IMR-90 (cell line): ENCODE data around the gene GADD45GIP1.

ENCODE experiments used
- POLR2A ChIP-seq: IDR thresholded peaks from 2 replicates; pipeline ENCODE4 v1.6.1; 2012; ENCODE audit warnings: mild to moderate bottlenecking, low read depth, low read length
- RFX5 ChIP-seq: IDR thresholded peaks from 2 replicates; pipeline ENCODE4 v1.8.0; 2012; ENCODE audit warnings: low read depth, mild to moderate bottlenecking, low read length, moderate library complexity
- TF ChIP-seq, protein P1 (sequence below): conservative IDR thresholded peaks from 2 replicates; pipeline ENCODE4 v1.5.1; 2012; ENCODE audit warnings: mild to moderate bottlenecking, low read depth, low read length, improper control_type of control experiment
- TF ChIP-seq, protein P2 (sequence below): fragments of 150-350 bp; IDR thresholded peaks from 2 replicates; pipeline ENCODE4 v1.6.1; 2016; ENCODE audit warnings: low read depth, mild to moderate bottlenecking, low read length, moderate library complexity, borderline replicate concordance
- TF ChIP-seq, protein P3 (sequence below): fragments of 150-350 bp; IDR thresholded peaks from 2 replicates; pipeline ENCODE4 v1.6.1; 2017; ENCODE audit warnings: mild to moderate bottlenecking, antibody characterized with exemption, low read length, low read depth

DNA sequence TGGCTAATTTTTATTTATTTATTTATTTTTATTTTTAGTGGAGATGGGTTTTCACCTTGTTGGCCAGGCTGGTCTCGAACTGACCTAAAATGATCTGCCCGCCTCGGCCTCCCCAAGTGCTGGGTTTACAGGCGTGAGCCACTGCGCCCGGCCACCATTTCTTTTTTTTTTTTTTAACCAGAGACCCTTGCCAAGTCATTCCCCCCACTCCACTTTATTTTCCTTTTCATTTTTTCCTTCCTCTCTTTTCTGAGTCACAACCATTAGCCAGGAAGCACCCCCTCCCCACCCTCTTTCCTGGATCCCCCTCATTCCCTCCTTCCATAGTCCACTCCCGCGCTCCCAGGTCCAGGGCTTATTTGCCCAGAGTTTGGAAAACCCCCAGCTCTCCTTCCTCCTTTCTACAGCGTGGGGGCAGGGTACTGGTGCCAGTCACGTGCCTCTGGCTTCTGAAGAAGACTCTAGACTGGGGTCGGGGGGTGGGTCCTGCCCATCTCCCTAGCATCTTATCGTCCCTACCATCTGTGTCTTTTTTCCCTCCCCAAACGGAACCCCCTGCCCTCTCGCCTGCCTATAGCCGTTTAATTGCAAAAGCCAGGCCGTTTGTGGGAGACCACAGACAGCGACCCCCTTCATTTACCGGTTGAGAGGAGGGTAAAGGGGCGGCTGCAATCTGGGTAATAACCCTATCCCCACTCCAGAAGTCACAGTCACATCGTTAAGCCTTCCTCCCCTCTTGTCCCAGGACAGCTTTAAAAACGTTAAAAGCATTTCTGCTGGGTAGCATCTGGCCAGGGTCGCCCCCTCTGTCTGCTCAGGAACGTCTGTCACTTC is 19.7 kb downstream of the GADD45GIP1 start:
- TF ChIP-seq, protein P1, sequence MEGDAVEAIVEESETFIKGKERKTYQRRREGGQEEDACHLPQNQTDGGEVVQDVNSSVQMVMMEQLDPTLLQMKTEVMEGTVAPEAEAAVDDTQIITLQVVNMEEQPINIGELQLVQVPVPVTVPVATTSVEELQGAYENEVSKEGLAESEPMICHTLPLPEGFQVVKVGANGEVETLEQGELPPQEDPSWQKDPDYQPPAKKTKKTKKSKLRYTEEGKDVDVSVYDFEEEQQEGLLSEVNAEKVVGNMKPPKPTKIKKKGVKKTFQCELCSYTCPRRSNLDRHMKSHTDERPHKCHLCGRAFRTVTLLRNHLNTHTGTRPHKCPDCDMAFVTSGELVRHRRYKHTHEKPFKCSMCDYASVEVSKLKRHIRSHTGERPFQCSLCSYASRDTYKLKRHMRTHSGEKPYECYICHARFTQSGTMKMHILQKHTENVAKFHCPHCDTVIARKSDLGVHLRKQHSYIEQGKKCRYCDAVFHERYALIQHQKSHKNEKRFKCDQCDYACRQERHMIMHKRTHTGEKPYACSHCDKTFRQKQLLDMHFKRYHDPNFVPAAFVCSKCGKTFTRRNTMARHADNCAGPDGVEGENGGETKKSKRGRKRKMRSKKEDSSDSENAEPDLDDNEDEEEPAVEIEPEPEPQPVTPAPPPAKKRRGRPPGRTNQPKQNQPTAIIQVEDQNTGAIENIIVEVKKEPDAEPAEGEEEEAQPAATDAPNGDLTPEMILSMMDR: no peak
- TF ChIP-seq RFX5 (no peak), POLR2A (no peak)
- TF ChIP-seq, protein P2, sequence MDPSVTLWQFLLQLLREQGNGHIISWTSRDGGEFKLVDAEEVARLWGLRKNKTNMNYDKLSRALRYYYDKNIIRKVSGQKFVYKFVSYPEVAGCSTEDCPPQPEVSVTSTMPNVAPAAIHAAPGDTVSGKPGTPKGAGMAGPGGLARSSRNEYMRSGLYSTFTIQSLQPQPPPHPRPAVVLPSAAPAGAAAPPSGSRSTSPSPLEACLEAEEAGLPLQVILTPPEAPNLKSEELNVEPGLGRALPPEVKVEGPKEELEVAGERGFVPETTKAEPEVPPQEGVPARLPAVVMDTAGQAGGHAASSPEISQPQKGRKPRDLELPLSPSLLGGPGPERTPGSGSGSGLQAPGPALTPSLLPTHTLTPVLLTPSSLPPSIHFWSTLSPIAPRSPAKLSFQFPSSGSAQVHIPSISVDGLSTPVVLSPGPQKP: no peak
- TF ChIP-seq, protein P3, sequence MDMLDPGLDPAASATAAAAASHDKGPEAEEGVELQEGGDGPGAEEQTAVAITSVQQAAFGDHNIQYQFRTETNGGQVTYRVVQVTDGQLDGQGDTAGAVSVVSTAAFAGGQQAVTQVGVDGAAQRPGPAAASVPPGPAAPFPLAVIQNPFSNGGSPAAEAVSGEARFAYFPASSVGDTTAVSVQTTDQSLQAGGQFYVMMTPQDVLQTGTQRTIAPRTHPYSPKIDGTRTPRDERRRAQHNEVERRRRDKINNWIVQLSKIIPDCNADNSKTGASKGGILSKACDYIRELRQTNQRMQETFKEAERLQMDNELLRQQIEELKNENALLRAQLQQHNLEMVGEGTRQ: peak; percentile 46; the same call in 1 of the 2 replicates
